ENCODE results near the gene RUFY1. TPM values are rescaled to one million over a fixed set of nuclear protein-coding genes. Genes with fewer than 3 reads are reported as not detected.
"Not testable (repeated sequence)": the region's sequence is repeated elsewhere in the genome, so short reads cannot be mapped to it uniquely, and the experiment has no call there.

The RUFY1 gene
- total RNA-seq, 4 donors from 2014 or later, result 25.0 to 133 (median 63.6) TPM

GRCh38 chr5:179505636-179506261 lies 44.6 kb upstream of the RUFY1 start:
- Histone ChIP-seq H3K27ac (no peak overlapping the region), H3K4me1 (no peaks in the 10 kb centered on the region), H3K27me3 (no peaks in the 10 kb centered on the region), H3K9me3 (no peaks in the 10 kb centered on the region), H3K36me3 (no peaks in the 10 kb centered on the region), H3K4me3 (no peak overlapping the region)
- TF ChIP-seq CTCF (IDR thresholded peaks at IDR 0.05) (no peak), POLR2A (IDR thresholded peaks at IDR 0.05) (no peak)
- DNase-seq, result no peak

- no peaks in the 10 kb centered on the region for H3K4me1 ChIP-seq
- no peaks in the 10 kb centered on the region for H3K9me3 ChIP-seq
- no peaks in the 10 kb centered on the region for H3K36me3 ChIP-seq
- no peak overlapping the region for H3K27ac ChIP-seq
- no peak for DNase-seq
- no peaks in the 10 kb centered on the region for H3K27me3 ChIP-seq
- H3K4me3 ChIP-seq, result no peak overlapping the region
- TF ChIP-seq CTCF (IDR thresholded peaks at IDR 0.05) (no peak), POLR2A (IDR thresholded peaks at IDR 0.05) (no peak)
These were observed 41.1 kb upstream of the RUFY1 start for GRCh38 chr5:179509239-179509638.

GRCh38 chr5:179509845-179510244 lies 40.5 kb upstream of the RUFY1 start:
- Histone ChIP-seq H3K36me3 (no peaks in the 10 kb centered on the region), H3K27ac (no peak overlapping the region), H3K9me3 (no peaks in the 10 kb centered on the region), H3K27me3 (no peaks in the 10 kb centered on the region), H3K4me3 (no peak overlapping the region), H3K4me1 (no peaks in the 10 kb centered on the region)
- DNase-seq, result no peak
- TF ChIP-seq CTCF (IDR thresholded peaks at IDR 0.05), result no peak
- TF ChIP-seq POLR2A (IDR thresholded peaks at IDR 0.05), result no peak

- no peak for TF ChIP-seq CTCF (IDR thresholded peaks at IDR 0.05)
- no peaks in the 10 kb centered on the region for H3K36me3 ChIP-seq
- H3K4me3 ChIP-seq, result no peak overlapping the region
These were observed 37.8 kb upstream of the RUFY1 start for GRCh38 chr5:179512452-179513000.

DNA sequence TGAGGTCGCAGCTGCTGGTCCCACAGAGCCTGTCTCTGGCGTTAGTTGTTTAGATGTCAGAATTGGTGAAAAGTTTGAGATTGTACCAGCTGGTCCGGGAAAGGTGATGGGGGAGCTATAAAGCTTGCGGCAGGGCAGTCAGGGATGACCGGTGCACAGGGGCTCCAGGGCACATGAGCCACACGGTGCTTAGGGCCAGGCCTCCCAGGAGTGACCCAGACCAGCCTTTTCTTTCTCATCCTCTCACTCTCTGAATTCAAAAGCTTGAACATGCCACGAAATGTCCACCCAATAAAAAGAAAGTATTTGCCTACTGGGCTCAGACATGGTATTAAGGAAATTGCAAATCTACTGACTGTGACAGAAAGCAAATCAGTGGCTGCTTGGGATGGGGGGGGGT lies 34.9 kb upstream of the RUFY1 start:
- H3K27ac ChIP-seq, H3K27me3 ChIP-seq, H3K4me3 ChIP-seq, H3K4me1 ChIP-seq, H3K36me3 ChIP-seq, H3K9me3 ChIP-seq, DNase-seq: not testable (repeated sequence)

More at GRCh38 chr5:179512452-179513000, 37.8 kb upstream of the RUFY1 start:
- H3K9me3 ChIP-seq, result no peaks in the 10 kb centered on the region
- H3K27ac ChIP-seq, result no peak overlapping the region
- no peaks in the 10 kb centered on the region for H3K4me1 ChIP-seq
- no peaks in the 10 kb centered on the region for H3K27me3 ChIP-seq
- DNase-seq, result no peak

GRCh38 chr5:179516221-179516620 lies 34.1 kb upstream of the RUFY1 start:
- Histone ChIP-seq H3K36me3 (no peaks in the 10 kb centered on the region), H3K27ac (no peak overlapping the region), H3K4me1 (no peaks in the 10 kb centered on the region), H3K9me3 (no peaks in the 10 kb centered on the region), H3K4me3 (no peak overlapping the region), H3K27me3 (no peaks in the 10 kb centered on the region)
- DNase-seq, result no peak
- TF ChIP-seq POLR2A (IDR thresholded peaks at IDR 0.05) (no peak), CTCF (IDR thresholded peaks at IDR 0.05) (no peak)

- H3K4me3 ChIP-seq, H3K9me3 ChIP-seq, H3K27me3 ChIP-seq, H3K4me1 ChIP-seq, H3K36me3 ChIP-seq, DNase-seq, H3K27ac ChIP-seq: not testable (repeated sequence)
These were observed 32.6 kb upstream of the RUFY1 start for GRCh38 chr5:179517746-179518145.

DNA sequence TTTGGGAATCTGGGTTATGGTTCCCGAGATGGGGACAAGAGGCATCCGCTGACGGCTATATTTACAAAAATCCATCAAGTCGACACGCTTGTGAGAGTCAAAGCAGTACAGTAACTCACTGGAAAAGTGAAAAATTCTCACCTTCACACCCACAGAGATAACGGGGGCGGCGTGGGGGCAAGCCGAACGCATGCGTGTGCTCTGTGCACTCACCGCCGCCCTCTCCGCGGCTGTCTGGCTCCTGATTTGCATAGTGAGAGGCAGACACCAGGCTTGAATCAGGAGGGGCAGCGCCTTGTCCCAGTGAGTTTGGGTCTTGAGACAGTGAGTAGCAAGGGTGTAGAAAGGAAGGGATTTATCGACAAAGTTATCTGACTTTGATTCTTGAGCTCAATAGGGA lies 32.0 kb upstream of the RUFY1 start:
- H3K4me1 ChIP-seq, DNase-seq, H3K27ac ChIP-seq, H3K9me3 ChIP-seq, H3K4me3 ChIP-seq, H3K36me3 ChIP-seq, H3K27me3 ChIP-seq: not testable (repeated sequence)
